SW 1271 (cell line): ENCODE data around the gene SIK3.

Experiments
- DNase-seq, 2 experiments: peaks; one replicate each; lab custom pipeline; 2025; lab: John Stamatoyannopoulos, UW

SIK3 gene

GRCh38 chr11:116895048-116895757 is 203.0 kb downstream of the SIK3 start:
- no peak for DNase-seq

DNA sequence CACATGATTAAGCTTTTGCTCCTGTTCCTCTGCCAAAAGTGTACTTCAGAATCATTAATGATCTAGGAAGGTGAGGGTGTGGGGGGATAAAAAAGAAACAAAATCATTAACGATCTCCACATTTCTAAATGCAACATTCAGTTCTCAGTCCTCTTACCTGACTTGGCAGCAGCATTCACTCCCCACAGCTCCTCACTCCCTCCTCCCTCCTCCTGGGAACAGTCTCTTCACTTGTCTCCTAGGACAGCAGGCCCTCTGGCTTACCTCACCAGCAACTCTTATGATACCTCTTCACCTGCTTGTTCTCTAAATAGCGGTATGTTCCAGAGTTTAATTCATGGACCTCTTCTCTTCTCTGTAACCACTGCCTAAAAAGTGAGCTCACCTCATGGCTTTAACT is 204.3 kb downstream of the SIK3 start:
- no peak for DNase-seq

GRCh38 chr11:116893437-116893836 is 204.8 kb downstream of the SIK3 start:
- no peak for DNase-seq

DNA sequence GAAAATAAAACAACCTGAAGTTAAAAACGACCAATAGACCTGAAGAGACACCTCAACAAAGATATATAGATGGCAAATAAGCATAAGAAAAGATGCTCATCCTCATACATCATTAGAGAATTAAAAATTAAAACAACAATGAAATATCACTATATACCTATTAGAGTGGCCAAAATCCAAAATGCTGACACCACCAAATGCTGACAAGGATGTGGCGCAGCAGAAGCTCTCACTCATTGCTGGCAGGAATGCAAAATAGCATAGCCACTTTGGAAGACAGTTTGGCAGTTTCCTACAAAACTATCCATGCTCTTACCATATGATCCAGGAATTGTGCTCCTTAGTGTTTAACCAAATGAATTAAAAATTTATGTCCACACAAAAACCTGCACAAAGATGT is 205.9 kb downstream of the SIK3 start:
- DNase-seq = no peak

- no peak for DNase-seq
These were observed 206.5 kb downstream of the SIK3 start for GRCh38 chr11:116891746-116892145.

DNA sequence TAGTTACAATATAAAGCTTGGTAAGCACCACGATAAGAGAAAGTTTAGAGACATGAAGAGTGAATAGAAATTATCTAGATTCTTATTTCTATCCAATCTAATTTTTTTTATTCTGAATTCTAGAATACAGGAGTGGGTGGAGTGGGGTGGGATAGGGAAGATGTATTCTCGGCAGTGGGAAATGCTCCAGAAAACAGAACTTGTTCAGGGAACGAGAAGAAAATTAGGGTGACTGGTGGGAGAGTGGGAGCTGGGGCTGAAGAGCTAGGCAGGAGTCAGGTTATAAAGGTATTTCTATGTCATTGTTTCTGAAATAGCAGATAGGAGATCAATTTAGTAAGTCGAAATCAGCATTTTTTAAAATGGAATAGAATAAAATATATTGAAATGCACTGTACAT is 207.6 kb downstream of the SIK3 start:
- no peak for DNase-seq

DNA sequence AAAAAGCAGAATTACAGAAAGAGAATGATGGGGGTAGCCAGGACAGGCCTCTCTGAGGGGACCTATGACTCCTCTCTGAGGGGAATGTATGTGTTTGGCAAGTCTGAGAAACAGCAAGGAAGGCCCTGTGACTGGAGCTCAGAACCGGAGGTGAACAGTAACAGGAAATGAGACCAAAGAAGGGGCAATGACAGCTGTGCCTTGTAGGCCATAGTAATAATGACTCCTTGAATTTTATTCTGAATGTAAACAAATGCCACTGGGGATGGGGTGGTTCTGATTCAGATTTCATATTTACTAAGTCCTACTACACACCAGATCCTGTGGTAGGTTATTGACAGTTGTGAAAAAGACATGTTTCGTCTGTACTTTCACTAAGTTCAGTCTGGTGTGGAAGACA is 208.0 kb downstream of the SIK3 start:
- no peak for DNase-seq

DNA sequence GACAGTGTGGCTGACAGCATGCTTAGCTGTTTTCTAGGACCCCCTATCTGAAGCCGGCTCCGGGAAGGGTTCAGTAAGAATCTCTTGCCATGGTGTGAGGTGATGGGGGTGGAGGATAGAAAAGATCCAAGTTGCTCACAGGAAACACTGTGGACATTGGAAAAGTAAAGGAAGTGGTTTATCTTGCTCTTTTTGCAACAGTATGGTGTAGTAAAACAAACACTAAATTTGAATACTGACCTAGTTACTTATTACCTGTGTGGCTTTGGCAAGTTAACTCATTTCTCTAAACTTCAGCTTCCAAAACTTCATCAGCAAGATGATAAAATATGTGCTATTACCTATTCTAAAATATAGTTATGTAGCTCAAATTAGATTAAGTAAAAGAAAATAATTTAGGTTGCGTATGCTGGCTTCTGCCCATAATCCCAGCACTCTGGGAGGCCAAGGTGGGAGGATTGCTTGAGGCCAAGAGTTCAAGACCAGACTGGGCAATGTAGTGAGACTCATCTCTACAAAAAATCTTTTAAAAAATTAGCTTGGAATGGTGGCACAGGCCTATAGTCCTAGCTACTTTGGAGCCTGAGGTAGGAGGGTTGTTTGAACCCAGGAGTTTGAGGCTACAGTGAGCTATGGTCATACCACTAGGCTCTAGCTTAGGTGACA is 209.2 kb downstream of the SIK3 start:
- no peak for DNase-seq

DNA sequence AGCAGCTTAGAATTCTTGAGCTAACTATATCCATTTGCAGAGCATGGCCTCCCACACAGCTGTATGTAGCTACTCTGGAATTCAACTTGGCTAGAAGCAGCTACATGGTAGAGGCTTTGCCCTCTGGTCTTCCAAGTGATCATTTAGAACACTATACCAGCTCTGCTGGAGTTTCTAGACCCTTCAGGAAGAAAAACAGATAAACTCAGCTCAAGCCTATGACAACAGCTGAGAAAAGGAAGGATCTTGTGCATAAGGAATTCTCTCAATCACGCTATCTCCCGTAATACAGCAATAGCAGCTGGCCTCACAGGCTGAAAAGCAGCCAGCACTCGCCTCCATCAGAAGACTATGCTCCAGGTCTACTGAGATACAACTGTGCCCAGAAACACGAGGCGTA is 210.2 kb downstream of the SIK3 start:
- DNase-seq = no peak

DNA sequence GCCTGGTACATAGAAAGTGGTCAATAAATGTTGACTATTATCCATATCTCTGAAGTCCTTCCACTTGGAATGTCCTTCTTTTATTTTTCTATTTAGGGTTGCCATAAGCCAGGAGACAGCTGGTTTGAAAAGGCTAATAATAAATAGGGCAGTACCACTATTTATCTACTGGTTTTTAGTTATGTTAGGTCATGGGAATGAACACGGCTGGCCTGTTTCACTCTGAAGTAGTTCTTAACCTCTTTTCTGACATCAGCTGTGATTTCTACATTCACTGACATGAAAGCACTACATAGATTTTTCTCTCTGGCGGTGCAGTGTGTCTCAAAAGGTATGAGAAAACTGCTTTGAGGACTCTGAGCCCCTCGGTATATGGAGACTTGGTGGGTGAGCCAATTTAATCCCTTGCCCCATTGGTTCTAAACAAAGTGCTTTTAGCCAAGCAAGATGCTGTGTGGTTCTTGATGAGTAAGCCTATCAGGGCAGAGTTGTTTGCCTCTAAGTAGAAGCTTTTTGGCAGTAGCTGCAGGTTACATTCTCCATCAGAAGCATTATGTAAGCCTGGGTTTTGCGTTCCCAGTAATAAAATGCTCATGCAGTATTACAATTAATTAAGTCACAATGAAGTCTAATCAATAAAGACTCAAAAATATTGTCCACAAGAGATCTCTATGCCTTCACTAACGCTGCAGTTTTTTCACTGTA is 212.1 kb downstream of the SIK3 start:
- DNase-seq = no peak

DNA sequence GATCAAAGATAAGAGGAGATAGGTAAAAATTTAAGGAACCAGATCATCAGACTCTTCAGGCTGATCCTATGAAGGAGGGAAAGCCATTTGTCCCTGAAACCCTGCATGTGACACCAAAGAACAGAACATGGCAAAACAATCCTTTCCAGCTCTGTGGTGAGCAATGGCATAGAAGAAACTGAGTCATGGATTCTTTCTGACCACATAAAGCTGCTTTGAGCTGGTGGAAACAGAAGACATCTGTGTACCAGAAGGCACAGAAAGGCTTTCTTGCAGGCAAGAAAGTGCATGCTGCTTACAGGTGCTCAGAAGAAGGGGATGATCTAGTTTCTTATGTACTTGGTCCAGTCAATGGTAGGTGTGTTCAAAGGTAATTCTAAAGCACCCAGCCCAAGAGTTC is 215.8 kb downstream of the SIK3 start:
- DNase-seq = no peak

DNA sequence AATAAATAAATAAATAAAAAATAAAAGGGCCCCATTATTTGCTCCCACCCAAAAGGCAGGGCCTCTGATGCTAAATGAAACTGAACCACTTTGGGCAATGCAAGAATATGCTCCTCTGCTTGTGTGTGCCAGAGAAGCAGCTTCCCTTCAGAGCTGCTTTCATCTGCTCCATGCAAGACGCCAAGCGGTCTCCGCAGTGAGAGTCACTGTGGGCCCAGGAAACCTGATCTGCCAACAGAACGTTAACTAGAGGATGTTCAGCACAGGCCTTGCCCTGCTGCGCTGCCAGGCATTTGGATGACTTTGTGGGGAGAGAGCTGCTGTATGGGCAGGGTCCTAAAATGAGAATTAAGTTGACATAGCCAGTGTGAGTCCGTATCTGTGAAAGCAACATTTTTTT is 217.1 kb downstream of the SIK3 start:
- no peak for DNase-seq

GRCh38 chr11:116879800-116880625 is 218.2 kb downstream of the SIK3 start:
- DNase-seq = peak in 1 of 2 experiments; percentile 50

- DNase-seq = no peak
These were observed 221.6 kb downstream of the SIK3 start for GRCh38 chr11:116876656-116877055.

DNA sequence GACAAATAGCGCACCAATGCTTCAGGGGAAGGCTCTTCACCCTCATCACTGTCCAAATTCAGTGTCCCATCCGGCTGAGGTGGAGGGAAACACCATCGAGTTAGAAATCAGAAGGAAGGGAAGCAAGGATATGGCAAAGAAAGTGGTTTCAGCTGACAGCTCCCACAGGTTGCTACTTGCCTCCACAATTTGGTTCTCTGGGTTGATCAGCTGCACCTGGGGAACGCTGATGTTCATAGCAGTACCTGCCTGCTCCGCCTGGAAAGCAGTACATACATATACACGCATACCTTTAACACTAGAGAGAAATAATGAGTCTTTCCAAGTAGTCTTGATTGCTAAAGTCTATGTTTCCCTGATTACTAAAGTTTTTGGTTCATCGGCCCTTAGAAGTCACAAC is 223.0 kb downstream of the SIK3 start:
- DNase-seq = no peak

GRCh38 chr11:116874251-116874650 is 224.0 kb downstream of the SIK3 start:
- DNase-seq = no peak

DNA sequence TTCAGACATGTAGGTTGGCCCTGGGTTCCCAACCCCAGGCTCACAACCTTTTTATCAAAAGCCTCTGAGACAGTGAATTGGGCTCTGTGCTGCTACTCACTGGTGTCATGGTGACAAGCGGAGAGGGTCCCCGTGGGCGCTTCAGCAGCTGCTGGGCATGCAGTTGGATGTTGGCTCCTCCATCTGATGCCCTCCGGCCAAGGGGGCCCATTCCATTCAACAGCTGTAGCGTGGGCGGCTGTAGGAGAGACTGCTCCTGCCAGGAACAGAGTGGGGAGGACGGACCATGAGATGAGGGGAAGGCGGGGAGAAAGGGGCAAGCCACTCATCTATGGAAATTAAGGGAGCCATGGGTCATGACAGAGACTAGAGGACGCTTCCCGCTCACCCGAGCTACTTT is 224.8 kb downstream of the SIK3 start:
- DNase-seq = no peak

DNA sequence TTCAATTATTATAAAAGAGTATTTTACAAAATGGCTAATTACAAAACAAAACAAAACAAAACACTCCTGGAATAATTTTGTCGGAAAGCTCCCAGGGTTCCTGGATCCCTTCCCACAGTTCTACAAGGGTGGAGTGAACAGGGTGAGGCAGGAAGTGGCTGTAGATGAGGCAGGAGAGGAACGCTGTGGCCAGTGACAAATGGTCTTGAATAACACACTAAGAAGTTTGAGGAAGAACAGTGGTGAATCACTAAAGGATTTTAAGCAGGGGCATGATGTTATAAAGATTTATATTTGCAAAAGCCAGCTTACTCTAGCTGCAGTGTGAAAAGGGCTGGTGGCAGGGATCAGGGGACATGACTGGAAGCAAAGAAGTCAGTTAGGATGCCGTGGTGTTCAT is 227.0 kb downstream of the SIK3 start:
- peak in 1 of 2 experiments; percentile 7 for DNase-seq

- DNase-seq = no peak
These were observed 228.2 kb downstream of the SIK3 start for GRCh38 chr11:116870054-116870453.

DNA sequence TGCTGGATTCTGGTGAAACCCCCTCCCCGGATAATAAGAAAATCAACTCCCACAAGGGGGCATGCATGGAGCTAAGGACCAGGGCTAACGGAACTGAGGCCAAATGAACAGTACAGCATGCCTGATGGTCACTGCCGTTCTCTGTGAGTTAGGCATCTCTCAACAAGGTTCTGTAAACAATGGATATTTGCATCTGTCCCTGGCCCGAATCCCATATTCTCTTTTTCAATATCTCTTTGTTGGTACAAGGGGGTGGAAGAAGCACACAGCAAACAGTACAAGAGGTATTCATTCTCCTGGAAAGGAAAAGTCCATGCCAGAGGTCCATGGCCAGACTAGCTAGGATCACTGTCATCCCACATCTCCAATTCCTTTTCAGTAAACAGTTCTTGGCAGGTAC is 228.6 kb downstream of the SIK3 start:
- no peak for DNase-seq

DNA sequence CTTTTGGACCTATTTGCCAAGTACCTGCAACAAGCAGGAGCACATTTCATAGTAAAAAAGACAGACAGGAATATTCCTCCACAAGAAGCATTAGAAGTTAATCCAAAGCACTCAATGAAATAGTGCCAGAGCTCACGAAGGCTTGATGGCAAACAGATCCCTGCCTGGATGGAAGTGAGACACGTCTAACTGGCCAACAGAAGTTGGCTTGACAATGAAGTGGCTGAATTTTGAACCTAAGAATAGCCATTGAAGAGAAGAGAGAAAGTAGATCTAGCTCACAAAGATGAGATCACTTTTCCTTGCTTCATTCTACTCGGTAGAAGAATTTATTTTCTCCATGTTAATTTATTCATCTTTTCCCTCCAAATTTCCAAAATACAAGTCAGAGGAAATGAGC is 230.2 kb downstream of the SIK3 start:
- no peak for DNase-seq

DNA sequence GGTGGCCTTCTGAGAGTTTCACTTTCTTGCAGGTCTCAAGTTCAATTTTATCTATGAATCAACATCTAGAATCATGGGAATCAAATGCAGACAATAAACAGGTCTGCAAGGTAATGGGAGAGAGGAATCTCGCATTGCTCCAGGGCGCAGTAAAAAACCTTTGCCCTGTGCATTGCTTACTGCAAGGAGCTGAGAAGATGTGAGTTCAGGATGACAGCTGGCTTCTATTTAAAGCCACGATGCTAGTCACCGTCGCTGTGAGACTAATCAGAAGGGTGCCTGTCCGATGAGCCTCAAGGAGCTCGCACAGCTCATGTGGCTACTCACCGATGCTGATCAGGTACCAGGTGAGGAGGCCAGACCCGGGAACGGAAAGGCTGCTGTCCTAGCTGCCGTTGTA is 230.6 kb downstream of the SIK3 start:
- no peak for DNase-seq
